DMS79 (cell line): ENCODE measurements around the gene ST8SIA2.

Experiments used
- DNase-seq: peaks from one replicate; lab custom pipeline; 2025; lab: John Stamatoyannopoulos, UW

The ST8SIA2 gene

DNA sequence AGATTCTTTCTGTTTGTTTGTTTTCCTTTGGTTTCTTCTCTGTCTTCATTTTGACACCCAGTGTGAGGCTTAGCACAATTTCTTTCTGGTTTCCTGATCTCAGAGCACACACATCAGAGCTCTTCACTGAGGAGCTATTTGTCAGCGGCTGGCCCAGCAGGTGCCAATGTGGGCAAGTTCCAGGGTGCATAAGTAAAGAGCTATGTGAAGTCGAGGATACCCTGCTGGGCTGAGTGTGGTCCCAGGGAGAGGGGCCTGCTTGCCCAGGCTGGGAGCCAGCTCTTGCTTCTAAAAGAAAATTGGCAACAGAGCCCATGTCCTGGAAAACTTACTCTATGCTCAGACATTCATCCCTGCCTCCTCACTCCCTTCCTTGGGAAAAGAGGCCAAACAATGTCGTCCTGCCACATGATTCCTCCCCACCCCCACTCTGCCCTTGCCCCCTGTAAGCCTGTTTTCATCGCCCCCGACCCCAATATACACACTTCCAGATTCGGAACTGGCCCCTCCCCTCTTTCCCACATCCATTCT lies 101.2 kb downstream of the ST8SIA2 start:
- no peak for DNase-seq

GRCh38 chr15:92495446-92495845 lies 101.8 kb downstream of the ST8SIA2 start:
- DNase-seq, result no peak

- no peak for DNase-seq
Observed at GRCh38 chr15:92499731-92500530, 106.2 kb downstream of the ST8SIA2 start.

DNA sequence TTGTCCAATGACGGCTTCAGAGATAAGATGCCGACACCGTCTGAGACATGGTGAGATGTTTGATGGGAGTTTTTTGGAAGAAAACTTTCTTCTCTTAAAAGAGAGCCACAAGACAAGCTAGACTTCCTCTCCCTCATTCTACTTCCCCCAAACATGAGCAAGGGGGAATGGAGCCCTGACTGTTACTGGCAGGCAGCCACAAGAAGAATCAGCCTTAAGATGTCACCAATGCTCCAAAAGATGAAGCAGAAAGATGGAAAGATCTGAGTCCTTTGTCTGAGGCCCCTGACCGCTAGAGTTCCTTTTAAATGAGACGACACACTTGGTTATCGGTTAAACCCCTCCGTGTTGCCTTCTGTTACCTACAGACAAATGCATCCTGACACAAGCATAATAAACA lies 108.7 kb downstream of the ST8SIA2 start:
- DNase-seq, result no peak

GRCh38 chr15:92502930-92503857 lies 109.5 kb downstream of the ST8SIA2 start:
- no peak for DNase-seq

GRCh38 chr15:92503889-92504288 lies 110.2 kb downstream of the ST8SIA2 start:
- no peak for DNase-seq

DNA sequence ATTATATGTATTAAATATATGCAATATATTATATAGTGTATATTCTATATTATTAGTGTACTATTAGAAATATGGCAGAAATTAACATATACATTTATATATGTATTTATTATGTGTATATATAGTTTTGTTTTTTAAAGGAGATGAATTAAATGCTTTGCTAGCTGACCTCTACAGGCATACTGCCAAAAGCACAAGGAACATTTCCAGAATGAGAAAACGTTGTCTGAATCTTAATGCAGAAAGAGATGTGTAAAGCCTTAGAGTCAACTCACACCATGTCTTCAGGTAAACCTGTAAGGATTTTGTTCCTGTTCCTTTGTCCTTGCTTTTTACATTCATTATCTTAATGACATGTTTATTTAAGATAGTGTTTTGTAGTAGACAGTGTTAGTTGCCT lies 111.9 kb downstream of the ST8SIA2 start:
- DNase-seq, result no peak

GRCh38 chr15:92506506-92506905 lies 112.8 kb downstream of the ST8SIA2 start:
- DNase-seq, result no peak

- no peak for DNase-seq
Observed at GRCh38 chr15:92510163-92510882, 116.6 kb downstream of the ST8SIA2 start.
